Smooth muscle cell (in vitro differentiated cells): ENCODE measurements around the gene POLH. TPM values are rescaled to one million over a fixed set of nuclear protein-coding genes. Genes with fewer than 3 reads are reported as not detected.

Source experiments
- DNase-seq: peaks from one replicate; lab custom pipeline; 2025; ENCODE audit not compliant: unreplicated experiment; lab: John Stamatoyannopoulos, UW
- H2AFZ ChIP-seq: fragments of 200-600 bp; sonication (generic); 2 replicates; pipeline ENCODE4 v1.6.0; 2016; ENCODE audit warnings: antibody characterized with exemption, low read depth, mild to moderate bottlenecking
- H3F3A ChIP-seq: fragments of 200-600 bp; sonication (generic); 2 replicates; pipeline ENCODE4 v1.6.0; 2017; ENCODE audit warnings: antibody characterized with exemption, low read depth
- H3K27ac ChIP-seq: fragments of 200-600 bp; sonication (generic); 2 replicates; pipeline ENCODE4 v1.5.1; 2016; ENCODE audit warnings: low read depth, mild to moderate bottlenecking
- H3K27me3 ChIP-seq: fragments of 200-600 bp; sonication (generic); 2 replicates; pipeline ENCODE4 v1.6.1; 2016; ENCODE audit warnings: low read depth, mild to moderate bottlenecking
- H3K36me3 ChIP-seq: fragments of 200-600 bp; sonication (generic); 2 replicates; pipeline ENCODE4 v1.5.1; 2016; ENCODE audit warnings: low read depth
- H3K4me1 ChIP-seq: fragments of 200-600 bp; sonication (generic); 2 replicates; pipeline ENCODE4 v1.5.1; 2016; ENCODE audit warnings: low read depth
- H3K4me2 ChIP-seq: fragments of 200-600 bp; sonication (generic); 2 replicates; pipeline ENCODE4 v1.6.0; 2016; ENCODE audit warnings: mild to moderate bottlenecking
- H3K4me3 ChIP-seq: fragments of 200-600 bp; sonication (generic); 2 replicates; pipeline ENCODE4 v1.5.1; 2016; ENCODE audit warnings: mild to moderate bottlenecking
- H3K79me2 ChIP-seq: fragments of 200-600 bp; sonication (generic); 2 replicates; pipeline ENCODE4 v1.6.0; 2016; ENCODE audit warnings: low read depth, mild to moderate bottlenecking
- H3K9ac ChIP-seq: fragments of 200-600 bp; sonication (generic); 2 replicates; pipeline ENCODE4 v1.6.0; 2016; ENCODE audit warnings: low read depth
- H3K9me3 ChIP-seq: fragments of 200-600 bp; sonication (generic); replicated peaks from 2 replicates; pipeline ENCODE4 v1.5.1; 2016; ENCODE audit warnings: low read depth
- H4K20me1 ChIP-seq: fragments of 200-600 bp; sonication (generic); 2 replicates; pipeline ENCODE4 v1.6.0; 2016; ENCODE audit warnings: low read depth
- CTCF ChIP-seq: fragments of 200-600 bp; sonication (generic); IDR thresholded peaks from 2 replicates; pipeline ENCODE4 v1.5.1; 2017; ENCODE audit warnings: borderline replicate concordance, mild to moderate bottlenecking, antibody characterized with exemption; ENCODE audit not compliant: insufficient read depth, poor library complexity, severe bottlenecking
- WGBS: methylation state at CpG from one replicate; pipeline ENCODE4 v1.1.7; 2016; ENCODE audit warnings: low lambda C conversion rate; 5-methylcytosine and 5-hydroxymethylcytosine counted together
- polyA plus RNA-seq: library from polyadenylated mRNA; unstranded; fragments of >200 nt; fragmentation: Nextera tagmentation; extraction: Ambion mirVana; gene quantifications from 2 replicates; pipeline ENCODE4 v1.2.1, GENCODE V29; 2016
- total RNA-seq: library from RNA; depleted of rRNA; stranded (reverse); fragments of >200 nt; gene quantifications from 2 replicates; pipeline ENCODE4 v1.2.3, GENCODE V29; 2014

The POLH gene
- total and polyA plus RNA-seq, 2 experiments from 2014 or later = 8.4 to 13.3 TPM

DNA sequence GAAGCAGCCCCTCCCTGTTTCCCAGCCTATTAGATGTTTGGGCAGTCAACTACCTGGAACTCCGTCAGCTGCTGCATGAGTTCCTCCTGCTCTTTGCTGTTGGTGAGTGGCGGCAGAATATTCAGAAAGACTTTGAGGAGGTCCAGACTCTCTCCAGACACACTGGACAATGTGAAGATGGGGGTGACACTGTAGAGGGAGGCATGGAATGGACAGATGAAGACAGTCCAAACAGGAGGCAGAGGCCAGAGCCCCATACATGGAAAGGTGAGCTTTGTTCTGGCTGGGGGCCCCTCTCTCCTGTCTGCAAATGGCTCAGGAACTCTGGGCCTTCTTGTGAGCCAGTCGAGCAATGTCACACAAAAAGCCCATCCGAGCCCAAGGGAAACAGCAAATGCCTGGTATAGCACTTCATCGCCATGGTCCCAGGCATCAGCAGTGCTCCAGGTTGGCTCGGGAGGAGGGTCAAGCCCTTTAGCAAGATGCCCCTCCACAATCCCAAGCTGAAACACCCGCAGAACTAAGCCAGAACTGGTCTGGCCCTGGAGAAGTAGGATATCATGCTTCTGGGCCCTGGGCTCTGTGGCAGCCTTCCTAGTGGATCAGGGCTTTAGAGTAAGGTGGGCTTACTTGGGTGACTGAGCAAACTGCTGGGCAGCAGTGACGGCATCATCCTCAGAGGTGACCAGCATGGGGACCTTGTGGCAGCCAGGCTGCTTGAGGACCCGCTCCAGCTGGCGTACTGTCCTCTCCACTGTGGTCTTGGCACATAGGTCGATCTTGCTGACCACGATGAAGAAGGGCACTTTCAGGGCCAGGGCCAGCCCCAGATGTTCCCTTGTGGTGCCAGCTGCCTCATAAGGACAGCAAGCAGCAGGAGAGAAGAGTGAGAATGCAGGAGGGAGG is 48.1 kb downstream of the POLH start:
- H2AFZ ChIP-seq = no peak overlapping the region
- H3K27me3 ChIP-seq = no peaks in the 10 kb centered on the region
- no peak for DNase-seq
- no peak overlapping the region for H3K27ac ChIP-seq
- H3K36me3 ChIP-seq = peaks cover 4% of the 10 kb centered on the region
- H3K4me1 ChIP-seq = peaks cover 12% of the 10 kb centered on the region
- no peak overlapping the region for H3K4me3 ChIP-seq
- H3K9me3 ChIP-seq = no peaks in the 10 kb centered on the region
- H3K9ac ChIP-seq = no peak overlapping the region
- TF ChIP-seq CTCF = no peak
- WGBS = 99% methylated on average over 12 of the region's 12 CpGs
- H3K79me2 ChIP-seq = peaks cover 27% of the 10 kb centered on the region
- no peak overlapping the region for H3K4me2 ChIP-seq
- no peaks in the 10 kb centered on the region for H4K20me1 ChIP-seq
- H3F3A ChIP-seq = peaks cover 19% of the 10 kb centered on the region

DNA sequence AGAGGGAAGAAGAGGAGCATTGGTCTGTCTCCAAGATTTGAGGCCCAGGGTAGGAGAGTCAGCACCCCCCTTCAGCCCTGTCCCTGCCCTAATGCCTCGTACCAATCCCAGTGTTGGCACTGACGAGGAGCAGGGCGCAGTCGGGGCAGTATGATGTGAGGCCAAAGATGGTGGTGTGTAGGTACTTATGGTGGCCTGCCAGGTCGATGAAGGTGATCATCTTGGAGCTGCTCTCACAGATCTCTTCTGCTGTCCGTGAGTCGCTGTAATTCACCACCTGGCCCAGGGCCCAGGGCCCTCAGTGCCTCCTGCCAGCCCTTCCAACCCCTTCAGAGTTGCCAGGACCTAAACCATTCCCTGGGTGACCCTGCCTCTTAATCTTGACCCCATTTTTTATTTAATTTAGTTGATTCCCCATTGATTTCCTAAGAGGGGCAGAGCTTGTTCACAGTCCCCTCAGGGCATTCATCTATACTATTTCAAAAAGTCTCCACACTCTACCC is 48.9 kb downstream of the POLH start:
- H4K20me1 ChIP-seq = no peaks in the 10 kb centered on the region
- H3K27ac ChIP-seq = no peak overlapping the region
- TF ChIP-seq CTCF = no peak
- H3K9me3 ChIP-seq = no peaks in the 10 kb centered on the region
- H3K4me2 ChIP-seq = no peak overlapping the region
- H3K4me3 ChIP-seq = no peak overlapping the region
- 97% methylated on average over 7 of the region's 7 CpGs for WGBS
- no peaks in the 10 kb centered on the region for H3K36me3 ChIP-seq
- H2AFZ ChIP-seq = no peak overlapping the region
- no peak for DNase-seq
- no peak overlapping the region for H3K9ac ChIP-seq
- H3K79me2 ChIP-seq = peaks cover 27% of the 10 kb centered on the region
- H3K4me1 ChIP-seq = peaks cover 12% of the 10 kb centered on the region
- peaks cover 13% of the 10 kb centered on the region for H3F3A ChIP-seq
- H3K27me3 ChIP-seq = no peaks in the 10 kb centered on the region

- 97% methylated on average over 16 of the region's 16 CpGs for WGBS
- Histone ChIP-seq H3K9ac (no peak overlapping the region), H3K4me1 (peaks cover 12% of the 10 kb centered on the region), H3K27me3 (no peaks in the 10 kb centered on the region), H3K4me3 (no peak overlapping the region), H3K27ac (peak overlapping the region; percentile 95), H3K79me2 (peaks cover 27% of the 10 kb centered on the region), H3K4me2 (no peak overlapping the region), H3F3A (peaks cover 11% of the 10 kb centered on the region), H2AFZ (no peak overlapping the region), H4K20me1 (no peaks in the 10 kb centered on the region), H3K36me3 (no peaks in the 10 kb centered on the region), H3K9me3 (no peaks in the 10 kb centered on the region)
- TF ChIP-seq CTCF = no peak
- DNase-seq = no peak
Observed at GRCh38 chr6:43625393-43625992, 49.5 kb downstream of the POLH start.
